Uterus (tissue), 2 donors: ENCODE data around the gene LMX1B.

Experiments
- POLR2A ChIP-seq, 2 donors: fragments of 450-650 bp; IDR thresholded peaks; one replicate each; pipeline ENCODE4 v1.6.1; 2016; ENCODE audit warnings: antibody characterized with exemption in 2 of 2, mild to moderate bottlenecking in 1 of 2, moderate library complexity in 1 of 2
- TF ChIP-seq, protein P1 (sequence below), 4 experiments: fragments of 200-600 bp in 2 of 4; fragments of 450-650 bp in 2 of 4; sonication (generic) in 2 of 4; IDR thresholded peaks; one replicate each; pipeline ENCODE4 v1.5.1; 2016 to 2019; ENCODE audit warnings: antibody characterized with exemption in 4 of 4, mild to moderate bottlenecking in 2 of 4, moderate library complexity in 1 of 4

DNA sequence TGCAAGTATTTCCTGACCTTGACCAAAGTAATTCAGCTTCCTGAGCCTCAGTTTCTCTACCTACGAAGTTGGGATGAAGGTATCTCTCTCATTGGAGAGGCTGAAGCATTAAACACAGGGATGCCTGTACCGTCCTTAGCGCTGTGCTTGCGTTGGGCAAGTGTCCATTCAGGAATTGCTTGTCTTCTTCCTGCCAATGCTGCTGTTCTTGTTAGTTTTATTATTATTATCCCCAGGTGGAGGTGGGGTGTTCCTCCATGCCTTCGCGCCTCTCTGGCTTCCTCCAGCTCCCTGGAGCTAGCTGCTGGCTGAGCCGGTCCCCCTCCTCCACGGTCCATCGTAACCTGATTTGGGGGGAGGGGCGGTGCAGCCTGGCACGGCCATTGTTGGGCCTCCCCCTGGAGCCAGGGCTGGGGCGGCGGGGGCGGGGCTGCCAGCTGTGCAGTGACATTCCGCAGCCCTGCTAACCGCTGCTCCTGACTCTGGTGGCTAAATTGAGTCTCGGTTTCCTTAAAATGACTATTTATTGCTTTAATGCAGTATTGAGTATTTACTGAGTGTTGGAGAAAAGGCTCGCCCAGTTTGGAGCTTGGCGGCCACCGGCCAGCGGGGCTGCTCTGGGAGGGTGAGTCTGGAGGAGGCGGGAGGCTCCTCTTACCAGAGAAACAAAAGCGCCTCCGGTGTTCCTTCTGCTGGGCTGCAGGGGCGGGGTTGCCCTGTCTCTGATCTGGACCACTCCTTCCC lies 51.3 kb downstream of the LMX1B start:
- no peak for TF ChIP-seq POLR2A (IDR thresholded peaks at IDR 0.05)
- TF ChIP-seq, protein P1, sequence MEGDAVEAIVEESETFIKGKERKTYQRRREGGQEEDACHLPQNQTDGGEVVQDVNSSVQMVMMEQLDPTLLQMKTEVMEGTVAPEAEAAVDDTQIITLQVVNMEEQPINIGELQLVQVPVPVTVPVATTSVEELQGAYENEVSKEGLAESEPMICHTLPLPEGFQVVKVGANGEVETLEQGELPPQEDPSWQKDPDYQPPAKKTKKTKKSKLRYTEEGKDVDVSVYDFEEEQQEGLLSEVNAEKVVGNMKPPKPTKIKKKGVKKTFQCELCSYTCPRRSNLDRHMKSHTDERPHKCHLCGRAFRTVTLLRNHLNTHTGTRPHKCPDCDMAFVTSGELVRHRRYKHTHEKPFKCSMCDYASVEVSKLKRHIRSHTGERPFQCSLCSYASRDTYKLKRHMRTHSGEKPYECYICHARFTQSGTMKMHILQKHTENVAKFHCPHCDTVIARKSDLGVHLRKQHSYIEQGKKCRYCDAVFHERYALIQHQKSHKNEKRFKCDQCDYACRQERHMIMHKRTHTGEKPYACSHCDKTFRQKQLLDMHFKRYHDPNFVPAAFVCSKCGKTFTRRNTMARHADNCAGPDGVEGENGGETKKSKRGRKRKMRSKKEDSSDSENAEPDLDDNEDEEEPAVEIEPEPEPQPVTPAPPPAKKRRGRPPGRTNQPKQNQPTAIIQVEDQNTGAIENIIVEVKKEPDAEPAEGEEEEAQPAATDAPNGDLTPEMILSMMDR (IDR thresholded peaks at IDR 0.05): no peak
